GM21526 (cell line): ENCODE data around the gene PLCH2.
"Not testable (repeated sequence)": the region's sequence is repeated elsewhere in the genome, so short reads cannot be mapped to it uniquely, and the experiment has no call there.

Source experiments
- ATAC-seq: cut with Tn5 transposase; IDR thresholded peaks from one replicate; pipeline ENCODE4 v1.9.1; 2021; ENCODE audit warnings: moderate library complexity; ENCODE audit not compliant: unreplicated experiment, low FRiP score

The PLCH2 gene

DNA sequence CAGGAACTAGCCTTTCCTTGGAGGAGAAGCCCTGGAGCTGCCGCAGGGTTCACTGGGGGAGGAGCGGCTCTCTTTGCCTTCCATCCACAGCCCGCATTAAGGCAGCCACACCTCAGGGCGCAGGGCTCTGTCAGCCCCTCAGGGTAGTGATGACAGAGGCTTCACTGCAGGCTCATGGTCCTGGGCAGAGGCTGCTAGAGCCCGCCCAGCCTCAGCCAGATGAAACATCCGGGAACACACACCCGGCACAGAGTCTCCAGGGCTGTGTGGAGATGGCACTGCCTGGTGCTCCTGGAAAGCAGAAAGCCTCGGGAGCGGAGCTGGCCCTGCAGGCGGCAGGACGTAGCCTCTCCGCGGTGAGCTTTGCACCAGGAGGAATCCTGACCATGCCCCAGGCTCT, 34.3 kb upstream of the PLCH2 start:
- no peak for ATAC-seq

DNA sequence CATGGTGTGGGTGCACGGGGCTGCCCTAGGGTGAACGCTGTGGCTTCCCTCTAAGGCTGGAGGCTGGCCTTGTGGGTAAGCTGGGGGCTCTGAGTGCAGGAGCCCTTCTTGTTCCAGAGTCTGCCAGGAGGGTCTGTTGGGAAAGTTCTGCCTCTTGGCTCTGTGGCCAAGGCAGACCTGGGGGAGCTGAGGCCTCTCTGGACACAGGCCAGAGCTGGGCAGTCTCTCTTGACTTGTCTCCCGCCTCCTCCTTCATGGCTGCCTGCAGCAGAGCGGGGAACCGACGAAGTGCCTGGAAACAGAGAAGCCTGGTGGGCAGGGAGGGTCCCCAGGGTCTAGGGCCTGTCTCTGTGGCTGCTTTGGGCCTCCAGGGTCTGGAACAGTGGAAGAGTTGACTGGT, 33.4 kb upstream of the PLCH2 start:
- ATAC-seq = no peak

DNA sequence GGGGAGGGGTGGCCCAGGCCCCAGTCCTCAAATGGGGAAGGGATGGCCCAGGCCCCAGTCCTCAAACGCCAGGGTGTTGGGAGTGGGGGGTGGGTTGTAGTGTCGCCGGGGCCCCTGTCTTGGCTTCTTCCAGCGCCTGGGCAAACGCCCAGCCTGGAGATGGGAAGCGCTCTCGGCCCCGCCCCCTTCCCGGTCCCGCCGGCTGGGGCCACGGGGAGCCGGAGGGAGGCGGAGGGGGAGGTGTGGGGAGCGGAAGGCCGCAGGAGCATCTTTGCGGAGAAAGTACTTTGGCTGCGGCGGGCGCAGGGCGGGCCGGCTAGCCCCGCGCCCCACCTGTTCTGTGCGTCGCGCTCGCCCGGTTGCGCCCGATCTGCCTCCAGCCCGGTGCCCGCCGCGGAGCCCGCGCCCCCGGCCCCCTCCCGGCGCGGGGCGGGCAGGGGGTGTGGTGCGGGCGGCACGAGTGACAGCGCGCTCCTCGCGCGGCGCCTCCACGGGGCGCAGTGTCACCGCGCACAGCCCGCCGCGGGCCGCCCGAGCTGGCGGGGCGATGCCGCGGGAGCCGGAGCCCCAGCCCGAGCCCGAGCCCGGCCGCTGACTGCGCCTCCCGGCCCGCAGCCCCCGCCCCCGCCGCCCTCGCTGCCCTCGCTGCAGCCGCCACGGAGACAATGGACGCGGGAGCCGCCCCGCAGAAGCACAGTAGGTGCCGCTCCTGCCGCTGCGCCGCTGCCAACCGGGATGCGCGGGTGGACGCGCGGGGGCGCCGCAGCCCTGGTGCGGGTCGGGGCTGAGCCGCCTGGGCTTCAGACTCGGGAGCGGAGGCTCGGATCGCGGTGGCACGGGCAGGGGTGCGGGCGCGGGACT, 32.6 kb upstream of the PLCH2 start:
- no peak for ATAC-seq

DNA sequence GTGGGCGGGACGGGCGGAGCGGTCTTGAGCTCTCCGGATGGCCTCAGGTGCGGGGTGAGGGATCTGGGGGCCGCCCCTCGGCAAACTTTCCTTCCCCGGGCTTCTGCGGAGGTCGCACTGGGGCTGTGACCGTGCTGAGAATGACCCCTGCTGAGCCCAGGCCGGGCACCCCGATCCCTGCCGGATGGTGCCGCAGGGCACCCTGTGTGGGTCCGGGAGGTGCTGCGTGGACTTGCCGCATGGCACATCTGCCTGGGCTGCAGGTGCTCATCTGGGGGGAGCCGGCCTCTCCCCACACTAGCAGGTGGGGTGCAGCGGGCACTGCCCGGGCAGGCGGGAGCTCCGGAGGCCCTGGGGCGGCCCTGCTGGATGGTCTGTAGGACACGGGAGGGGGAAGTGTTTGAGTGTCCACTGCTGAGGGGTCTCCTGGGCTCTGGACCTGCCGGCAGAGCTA, 31.9 kb upstream of the PLCH2 start:
- no peak for ATAC-seq

DNA sequence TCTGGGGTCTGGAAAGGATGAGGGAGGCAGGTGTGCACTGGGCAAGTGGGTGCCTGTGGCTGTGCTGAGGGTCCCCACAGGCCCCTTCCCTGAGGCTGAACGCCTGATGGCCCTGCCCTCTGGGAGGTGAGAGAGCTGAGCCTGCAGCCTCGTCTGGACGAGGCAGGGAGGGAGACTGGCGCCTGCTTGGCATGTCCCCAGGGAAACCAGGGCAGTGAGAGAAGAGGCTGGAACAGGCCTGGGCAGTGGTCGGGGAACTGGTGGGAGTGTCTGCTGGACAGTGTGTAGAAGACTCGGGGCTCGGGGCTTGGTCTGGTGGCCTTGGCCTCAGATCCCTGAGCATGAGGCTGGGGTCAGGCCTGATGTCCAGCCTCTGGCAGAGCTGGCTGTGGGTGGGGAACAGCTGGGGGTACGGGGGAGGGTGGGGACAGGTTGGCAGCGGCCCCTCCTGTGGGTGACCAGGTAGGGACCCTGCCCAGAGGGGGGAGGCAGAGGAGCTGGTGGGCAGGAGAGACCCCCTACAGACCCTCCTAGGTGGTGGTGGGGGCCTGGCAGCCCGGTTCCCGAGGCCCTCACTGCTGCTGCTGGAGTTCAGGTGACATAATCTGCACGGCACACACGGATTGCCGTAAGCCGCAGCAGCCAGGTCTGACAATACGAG, 30.8 kb upstream of the PLCH2 start:
- ATAC-seq = no peak

DNA sequence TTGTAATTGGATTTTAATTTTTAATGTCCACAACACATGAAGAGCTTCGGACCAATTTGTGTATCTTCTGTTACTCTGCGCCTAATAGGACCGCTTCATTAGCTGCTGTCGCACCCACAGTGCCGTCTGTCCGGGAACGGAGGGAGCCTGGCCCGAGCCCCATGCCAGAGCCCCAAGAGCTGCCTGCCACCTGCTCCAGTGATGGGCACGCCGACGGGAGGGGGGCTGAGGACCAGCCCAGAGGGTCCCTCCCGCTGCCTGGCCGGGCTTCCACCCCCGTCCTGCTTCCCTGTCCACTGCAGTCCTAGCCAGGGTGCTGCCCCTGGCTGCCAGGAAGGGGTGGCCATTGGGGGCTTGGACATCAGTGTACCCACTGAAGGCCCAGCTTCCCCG, 30.3 kb upstream of the PLCH2 start:
- no peak for ATAC-seq

DNA sequence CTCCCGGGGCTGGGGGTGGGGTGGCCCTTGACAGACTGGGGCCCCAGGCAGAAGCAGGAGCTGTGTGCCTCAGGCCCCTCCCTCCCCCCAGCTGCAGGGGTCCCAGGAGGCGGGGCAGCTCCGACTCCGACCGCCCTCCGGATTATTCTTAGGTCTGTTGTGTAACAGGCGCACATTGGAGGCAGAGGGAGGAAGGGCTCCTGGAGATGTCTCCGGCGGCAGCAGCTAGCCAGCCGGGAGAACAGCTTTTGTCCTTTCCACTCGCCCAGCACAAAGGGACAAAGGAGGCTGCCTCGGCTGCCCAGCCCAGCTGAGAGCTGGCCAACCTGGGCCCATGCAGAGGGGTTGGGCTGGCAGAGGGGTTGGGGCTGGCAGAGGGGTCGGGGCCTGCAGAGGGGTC, 29.7 kb upstream of the PLCH2 start:
- ATAC-seq = no peak

DNA sequence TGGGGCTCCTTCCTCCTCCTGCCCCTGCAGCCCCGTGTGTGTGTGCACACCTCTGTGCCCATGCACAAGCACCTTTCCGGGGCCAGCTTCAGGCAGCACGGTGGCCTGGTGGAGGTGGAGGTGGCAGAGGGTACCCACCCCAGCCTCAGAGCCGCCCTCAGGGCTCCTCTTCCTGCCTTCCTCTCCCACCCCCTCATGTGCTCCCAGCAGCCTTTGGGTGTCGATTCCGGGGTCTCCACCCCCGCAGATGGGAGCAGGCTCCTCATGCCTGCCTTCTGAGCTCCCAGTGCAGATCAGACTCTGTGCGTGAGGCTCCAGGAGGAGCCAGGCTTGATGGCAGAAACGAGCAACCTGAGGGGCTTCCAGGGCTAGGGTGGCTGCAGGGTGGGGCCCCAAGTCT, 29.2 kb upstream of the PLCH2 start:
- ATAC-seq = no peak

DNA sequence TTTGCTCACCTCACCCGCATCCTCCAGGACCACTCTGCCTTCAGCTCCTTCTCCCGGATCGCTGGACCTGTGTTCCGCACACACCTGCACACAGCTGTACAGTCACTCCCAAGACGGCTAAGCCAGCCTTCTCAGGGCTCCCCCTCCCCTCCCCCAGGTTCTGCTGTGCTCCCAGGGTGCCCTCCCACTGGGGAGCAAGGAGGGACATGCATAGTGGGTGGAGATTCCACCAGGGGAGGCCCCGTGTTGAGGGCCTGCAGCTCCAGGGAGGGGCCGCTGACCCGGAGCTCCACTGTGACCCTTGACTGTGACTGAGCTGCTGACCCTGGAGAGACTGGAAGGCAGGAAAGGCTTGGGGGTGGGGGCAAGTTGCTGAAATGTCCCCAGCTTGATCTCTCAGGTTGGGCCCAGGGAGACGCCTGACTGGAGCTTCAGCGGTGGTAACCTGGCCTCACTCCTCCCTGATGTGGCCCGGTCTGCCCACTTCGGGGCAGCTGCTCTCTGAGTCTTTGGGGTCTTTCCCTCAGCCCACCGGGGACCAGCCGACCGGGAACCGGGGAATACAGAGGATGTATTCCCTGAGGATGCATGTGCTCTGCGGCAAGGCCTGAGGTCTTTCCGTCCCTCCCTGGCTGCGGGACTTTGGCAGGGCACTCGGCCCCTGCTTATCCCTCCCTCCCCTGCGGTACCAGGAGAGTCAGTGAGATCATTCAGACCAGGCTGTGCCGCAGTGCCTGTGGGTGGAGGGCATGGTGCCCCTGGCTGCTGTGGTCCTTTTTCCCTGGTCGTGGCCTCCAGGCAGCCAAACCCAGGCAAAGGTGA, 28.6 kb upstream of the PLCH2 start:
- no peak for ATAC-seq

DNA sequence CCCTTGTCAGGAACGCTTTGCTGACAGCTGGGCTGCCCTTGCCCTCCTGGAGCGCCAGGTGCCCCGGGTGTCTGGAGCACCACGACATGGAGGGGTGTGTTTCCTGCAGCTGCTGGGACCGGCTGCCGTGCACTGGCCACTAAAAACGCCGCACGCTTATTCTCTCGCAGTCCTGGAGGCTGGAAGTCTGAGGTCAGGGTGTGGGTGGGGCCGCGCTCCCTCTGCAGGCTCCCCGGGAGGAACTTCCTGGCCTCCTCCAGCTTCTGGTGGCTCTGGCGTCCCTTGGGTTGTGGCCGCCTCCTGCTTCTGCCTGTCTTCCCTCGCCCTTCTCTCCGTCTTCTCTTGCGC, 28.0 kb upstream of the PLCH2 start:
- ATAC-seq = no peak

DNA sequence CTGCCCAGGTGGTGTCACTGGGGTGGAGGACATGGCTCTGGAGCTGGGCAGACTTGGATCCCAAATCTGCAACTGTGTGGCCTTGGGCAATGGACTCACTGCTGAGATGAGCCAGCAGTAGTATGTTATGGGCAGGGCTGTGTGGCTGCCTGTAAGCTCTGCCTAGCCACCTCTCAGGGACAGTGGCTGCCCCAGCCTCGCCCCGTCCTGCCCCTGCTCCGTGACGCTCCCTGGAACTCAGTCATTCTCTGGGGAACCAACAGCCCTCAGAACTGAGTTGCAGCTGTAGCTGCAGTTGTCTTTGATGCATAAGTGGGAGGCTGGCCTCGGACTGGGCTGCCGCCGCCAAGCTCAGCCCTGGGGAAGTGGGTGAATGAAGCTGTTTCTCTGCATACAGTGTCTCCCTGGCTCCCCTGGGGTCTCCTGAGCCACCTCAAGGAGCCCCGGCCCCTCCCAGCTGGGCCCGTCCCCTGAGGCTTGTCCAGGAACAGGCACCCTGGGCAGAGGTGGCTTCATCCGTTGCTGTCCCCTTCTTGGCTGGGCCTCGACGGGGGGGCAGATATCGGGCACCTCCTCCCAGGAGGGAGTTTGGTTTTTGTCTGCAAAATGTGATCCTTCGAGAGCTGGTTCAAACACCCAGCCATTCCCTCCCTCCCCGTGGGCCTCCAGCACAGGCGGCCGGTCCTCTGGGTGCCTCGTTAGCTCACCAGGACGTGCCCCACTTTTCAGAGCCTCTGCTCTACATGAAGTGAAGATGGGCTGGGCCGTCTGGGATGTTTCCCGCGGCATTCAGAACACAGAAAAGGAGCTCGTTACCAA, 26.2 kb upstream of the PLCH2 start:
- no peak for ATAC-seq

DNA sequence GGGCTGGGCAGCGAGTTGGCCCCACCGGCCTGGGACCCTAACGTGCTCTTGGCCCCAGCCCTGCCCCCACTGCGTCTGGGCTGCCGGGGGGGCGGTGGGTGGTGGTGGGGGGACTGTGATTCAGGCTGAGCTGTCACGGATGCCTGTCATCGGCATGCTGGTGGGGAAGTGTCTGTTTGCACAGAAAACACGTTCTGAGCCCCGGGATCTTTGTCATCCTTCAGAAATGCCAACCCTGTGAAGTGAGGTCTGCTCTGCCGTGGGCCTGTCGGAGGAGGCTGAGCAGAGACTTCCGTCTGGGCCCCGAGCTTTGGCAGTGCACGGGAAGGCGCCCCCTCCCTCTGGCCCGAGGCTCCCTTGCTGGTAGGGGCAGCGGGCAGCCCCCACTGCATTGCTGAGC, 24.3 kb upstream of the PLCH2 start:
- ATAC-seq = no peak

DNA sequence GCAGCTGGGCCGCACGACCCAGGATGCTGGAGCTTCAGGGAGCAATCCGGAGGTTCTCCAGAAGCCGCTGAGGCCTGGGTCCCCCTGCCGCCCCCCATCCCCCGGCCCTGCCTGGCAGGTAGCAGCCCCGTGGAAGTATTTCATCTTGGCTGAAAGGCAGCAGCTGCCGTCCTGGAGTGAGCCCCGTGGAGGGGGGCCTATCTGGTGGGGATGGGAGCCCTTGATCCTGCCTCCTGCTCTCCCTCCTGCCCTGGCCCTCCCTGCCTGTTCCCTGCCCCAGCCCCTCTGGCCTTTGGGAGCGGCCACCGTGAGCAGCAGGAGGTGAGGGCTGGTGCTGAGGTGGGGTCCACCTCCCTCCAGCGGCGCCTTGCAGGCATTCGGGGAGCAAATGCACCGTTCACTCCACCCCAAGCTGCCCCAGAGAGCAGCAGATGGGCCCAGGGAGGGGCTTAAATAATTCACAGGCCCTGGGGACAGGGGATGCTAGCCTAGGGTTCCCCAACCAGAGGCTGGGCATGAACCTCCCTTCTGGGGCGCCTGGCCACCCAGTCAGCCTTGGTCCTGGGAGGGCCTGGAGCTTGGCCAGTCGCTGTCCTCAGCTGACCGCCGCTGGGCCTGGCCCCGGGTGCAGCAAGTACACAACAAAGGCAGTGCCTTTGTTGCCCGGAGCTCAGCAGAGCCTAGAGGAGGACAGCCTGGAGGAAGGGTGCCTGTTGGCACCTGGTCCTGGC, 23.7 kb upstream of the PLCH2 start:
- ATAC-seq = no peak

DNA sequence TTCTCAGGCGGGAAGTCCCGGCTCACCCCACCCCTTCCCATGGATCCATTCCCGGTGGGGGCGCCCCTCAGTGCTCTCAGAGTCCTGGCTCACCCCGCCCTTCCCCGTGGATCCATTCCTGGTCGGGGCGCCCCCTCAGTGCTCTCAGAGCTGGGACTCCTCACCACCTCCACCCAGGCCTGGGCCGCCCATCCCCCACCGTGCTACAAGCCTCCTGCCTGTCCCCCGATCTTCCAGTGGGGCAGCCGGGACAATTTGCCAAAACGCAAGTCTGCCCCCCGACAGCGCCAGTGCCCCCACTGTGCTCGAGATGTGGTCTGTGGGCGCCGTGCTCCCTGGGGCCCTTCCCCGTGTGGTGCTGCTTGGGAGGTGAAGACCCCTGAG, 23.2 kb upstream of the PLCH2 start:
- no peak for ATAC-seq

DNA sequence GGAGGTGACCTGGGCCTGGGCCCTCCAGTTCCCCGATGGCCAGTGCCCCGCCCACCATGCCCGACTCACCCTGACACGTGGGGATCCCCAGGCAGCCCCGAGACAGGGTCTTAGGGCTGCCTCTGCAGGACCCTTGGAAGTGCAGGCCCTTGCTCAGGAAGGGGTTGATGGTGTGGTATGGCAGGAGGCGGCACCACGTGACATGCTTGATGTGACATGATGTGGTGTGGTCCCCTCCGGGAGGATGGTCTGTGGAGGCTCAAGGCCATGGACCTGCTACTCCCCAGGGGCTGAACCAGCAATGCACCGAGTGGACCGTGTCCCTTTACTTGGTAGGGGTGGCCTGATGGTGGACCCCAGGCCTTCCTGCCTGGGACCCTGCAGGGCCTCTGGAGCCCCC, 21.9 kb upstream of the PLCH2 start:
- ATAC-seq = no peak

DNA sequence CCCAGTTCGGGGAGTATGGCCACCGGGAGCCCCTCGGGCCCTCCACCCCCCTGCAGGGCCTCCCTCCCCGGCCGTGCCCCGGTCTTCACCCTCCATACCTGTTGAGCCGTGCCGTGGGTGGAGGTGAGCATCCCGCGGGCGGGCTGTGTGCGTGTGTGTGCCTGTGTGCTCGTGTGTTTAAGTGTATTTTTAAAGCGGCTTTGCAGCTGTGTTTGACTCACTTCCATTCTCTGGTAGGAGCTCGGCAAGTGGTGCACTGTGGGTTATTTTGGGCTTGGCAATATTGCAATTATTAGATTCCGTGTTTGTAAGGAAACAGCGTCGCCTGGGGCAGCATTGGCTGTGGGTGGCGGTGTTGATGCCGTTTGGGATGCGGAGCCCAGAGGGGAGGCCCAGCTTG, 20.3 kb upstream of the PLCH2 start:
- ATAC-seq = no peak

DNA sequence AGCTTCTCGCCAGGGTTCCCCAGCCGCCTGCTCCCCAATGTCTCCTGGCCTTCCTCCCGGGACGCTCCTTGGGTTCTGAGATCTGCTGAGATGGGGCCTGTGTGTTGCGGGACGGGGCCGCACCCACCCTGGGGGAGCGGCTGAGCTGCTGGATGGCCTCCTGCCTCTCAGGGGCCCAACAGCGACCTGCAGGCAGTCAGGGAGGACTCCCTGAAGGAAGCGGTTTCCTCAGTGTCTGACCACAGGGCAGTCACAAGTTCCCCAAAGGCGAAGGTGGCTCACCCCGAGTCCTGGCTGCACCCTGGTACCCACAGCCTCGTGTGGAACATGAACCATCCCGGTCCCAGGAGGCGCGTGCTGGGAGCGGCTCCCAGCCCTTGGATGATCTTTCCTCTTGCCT, 18.6 kb upstream of the PLCH2 start:
- ATAC-seq = no peak

DNA sequence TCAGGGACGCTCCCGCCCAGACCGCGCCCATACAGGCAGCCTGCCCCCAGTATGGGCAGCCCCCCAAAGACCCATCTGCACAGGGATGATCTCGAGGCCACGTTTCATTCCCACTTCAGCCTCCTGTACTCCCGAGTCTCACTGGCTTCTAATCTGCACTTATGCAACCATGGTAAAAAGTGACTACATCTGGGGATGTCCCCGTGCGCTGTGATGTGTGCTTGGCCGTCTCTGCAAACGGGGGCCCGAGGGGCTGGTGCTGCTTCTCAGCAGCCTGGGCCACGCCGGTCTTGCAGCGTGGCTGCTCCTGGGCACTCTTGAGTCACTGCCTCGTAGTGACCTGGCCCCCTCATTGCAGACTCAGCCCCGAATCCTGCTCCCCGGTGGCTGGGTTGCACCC, 17.4 kb upstream of the PLCH2 start:
- ATAC-seq = no peak

DNA sequence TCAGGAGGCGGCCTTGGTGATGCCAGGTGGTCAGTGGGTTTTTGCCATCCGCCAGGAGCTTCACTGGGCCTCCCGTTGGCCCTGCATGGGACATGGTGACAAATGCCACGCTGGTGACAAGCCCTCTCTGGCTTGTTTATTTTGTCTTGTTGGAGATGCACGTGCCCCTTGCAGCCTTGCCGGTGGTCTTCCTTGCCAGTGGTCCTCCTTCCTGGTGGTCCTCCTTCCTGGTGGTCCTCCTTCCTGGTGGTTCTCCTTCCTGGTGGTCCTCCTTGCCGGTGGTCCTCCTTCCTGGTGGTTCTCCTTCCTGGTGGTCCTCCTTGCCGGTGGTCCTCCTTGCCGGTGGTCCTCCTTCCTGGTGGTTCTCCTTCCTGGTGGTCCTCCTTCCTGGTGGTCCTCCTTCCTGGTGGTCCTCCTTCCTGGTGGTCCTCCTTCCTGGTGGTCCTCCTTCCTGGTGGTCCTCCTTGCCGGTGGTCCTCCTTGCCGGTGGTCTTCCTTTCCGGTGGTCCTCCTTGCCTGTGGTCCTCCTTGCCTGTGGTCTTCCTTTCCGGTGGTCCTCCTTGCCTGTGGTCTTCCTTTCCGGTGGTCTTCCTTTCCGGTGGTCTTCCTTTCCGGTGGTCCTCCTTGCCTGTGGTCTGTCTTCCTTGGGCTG, 16.9 kb upstream of the PLCH2 start:
- ATAC-seq = not testable (repeated sequence)
